A673 (cell line): ENCODE results near the gene NXPH2.

Experiments
- CTCF ChIP-seq: fragments of 300-800, 200-600 bp; sonication (generic); conservative IDR thresholded peaks from 2 replicates; pipeline ENCODE4 v1.5.1; 2017; ENCODE audit warnings: low read depth, mild to moderate bottlenecking, antibody characterized with exemption, low read length, moderate library complexity, mixed read lengths
- EZH2 ChIP-seq: fragments of 200-600 bp; sonication (generic); IDR thresholded peaks from 2 replicates; pipeline ENCODE4 v1.6.1; 2017; ENCODE audit warnings: borderline replicate concordance, low read depth, mild to moderate bottlenecking, mixed read lengths, antibody characterized with exemption, low read length; ENCODE audit not compliant: poor library complexity, severe bottlenecking

DNA sequence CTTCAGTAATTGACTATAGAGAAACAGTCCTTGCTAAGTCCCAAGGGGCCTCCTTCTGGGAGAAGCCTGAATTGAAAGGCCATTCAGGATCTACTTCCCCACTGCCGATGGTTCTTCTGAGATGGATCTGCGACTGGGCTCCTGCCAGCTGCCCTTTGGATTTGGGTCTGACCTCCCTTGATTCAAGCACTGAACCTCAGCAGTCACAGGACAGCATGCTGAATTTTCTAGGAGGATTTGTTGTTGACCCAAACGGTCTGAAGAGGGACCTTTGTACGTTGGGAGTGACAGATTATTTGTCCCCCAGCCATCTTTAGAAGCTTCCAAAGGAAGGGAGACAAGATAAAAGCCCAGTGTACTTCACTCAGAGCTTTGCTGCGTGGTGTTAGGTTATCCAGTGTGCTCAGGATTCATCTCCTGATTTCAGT lies 67.1 kb downstream of the NXPH2 start:
- no peak for TF ChIP-seq CTCF
- TF ChIP-seq EZH2 = no peak
